ENCODE results near the gene MEIS1. TPM values are rescaled to one million over a fixed set of nuclear protein-coding genes. Genes with fewer than 3 reads are reported as not detected.

MEIS1 gene
- total and polyA plus RNA-seq, 2 of the 8 experiments (the other 6 are each of a cell fraction or from before 2014, with no cell fraction given): 0.17 to 1.2 TPM

- TF ChIP-seq TCF12 (IDR thresholded peaks at IDR 0.05; ENCODE audit: low read depth, low read length) (no peak), RXRA (IDR thresholded peaks at IDR 0.05; ENCODE audit: insufficient read depth, low read depth, low read length) (no peak), GTF2F1 (IDR thresholded peaks at IDR 0.05; ENCODE audit: borderline replicate concordance, low read depth, low read length) (no peak)
- TF ChIP-seq, protein P1, sequence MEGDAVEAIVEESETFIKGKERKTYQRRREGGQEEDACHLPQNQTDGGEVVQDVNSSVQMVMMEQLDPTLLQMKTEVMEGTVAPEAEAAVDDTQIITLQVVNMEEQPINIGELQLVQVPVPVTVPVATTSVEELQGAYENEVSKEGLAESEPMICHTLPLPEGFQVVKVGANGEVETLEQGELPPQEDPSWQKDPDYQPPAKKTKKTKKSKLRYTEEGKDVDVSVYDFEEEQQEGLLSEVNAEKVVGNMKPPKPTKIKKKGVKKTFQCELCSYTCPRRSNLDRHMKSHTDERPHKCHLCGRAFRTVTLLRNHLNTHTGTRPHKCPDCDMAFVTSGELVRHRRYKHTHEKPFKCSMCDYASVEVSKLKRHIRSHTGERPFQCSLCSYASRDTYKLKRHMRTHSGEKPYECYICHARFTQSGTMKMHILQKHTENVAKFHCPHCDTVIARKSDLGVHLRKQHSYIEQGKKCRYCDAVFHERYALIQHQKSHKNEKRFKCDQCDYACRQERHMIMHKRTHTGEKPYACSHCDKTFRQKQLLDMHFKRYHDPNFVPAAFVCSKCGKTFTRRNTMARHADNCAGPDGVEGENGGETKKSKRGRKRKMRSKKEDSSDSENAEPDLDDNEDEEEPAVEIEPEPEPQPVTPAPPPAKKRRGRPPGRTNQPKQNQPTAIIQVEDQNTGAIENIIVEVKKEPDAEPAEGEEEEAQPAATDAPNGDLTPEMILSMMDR (IDR thresholded peaks at IDR 0.05; ENCODE audit: control extremely low read depth in 1 of 3, insufficient read depth in 1 of 3, low read depth in 1 of 3, low read length in 3 of 3): no peak
These were observed 55.7 kb downstream of the MEIS1 start (continued) for GRCh38 chr2:66490588-66491001.

All from H1 (cell line).